HG02623 (cell line): Measurements from ENCODE around the gene ZBTB34.

Experiments
- ATAC-seq: cut with Tn5 transposase; IDR thresholded peaks from one replicate; pipeline ENCODE4 v1.9.1; 2021; ENCODE audit warnings: moderate library complexity; ENCODE audit not compliant: unreplicated experiment

ZBTB34 gene

DNA sequence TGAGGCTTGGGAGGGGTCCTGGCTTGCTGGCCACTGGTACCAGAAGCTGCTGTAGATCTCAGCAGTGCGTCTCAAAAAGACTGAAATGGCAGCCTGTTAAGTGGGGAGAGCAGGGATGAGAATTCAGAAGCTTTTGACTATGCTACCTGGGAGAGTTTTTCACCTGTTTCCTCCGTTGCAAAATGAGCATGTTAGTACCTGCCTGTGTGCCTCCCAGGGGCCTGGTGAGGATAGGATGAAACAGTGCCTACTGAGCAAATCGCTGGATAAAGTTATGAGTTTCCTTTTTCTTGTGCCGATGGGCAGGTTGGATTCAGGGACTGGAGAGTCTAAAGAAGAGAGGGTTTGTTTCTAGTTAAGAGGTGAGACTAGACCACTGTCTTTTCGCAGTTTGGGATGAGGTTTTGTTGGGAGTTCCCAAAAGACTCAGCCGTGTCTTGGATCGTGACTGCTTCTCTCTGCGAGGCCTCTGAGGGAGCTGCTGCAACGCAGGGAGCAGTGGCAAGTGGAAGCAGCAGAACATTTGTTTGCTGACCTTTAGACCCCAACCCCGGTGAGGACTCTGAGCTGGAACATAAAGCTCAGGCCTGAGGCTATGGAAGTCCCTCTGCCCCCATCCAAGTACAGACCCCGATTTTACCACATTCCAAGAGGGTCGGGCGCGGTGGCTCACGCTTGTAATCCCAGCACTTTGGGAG, 55.6 kb downstream of the ZBTB34 start:
- ATAC-seq, result no peak

DNA sequence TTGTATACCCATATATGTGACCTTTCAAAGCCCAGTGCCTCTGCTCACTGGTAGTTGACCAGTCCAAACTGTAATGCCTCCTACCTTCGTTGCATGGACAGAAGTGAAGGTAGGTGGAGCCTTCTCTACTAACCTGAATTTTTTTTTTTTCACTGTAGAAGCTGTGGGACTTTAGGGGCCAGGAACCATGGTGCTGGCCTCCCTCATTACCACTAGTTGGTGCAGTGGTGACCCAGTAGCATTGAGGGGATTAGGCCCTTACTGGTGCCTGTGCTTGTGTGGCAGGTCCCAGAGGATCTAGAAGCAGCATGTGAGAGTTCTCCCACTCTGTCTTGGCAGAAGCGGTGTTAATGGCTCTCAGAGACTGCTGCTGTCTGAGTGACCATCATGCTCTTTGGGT, 56.5 kb downstream of the ZBTB34 start:
- ATAC-seq, result no peak

DNA sequence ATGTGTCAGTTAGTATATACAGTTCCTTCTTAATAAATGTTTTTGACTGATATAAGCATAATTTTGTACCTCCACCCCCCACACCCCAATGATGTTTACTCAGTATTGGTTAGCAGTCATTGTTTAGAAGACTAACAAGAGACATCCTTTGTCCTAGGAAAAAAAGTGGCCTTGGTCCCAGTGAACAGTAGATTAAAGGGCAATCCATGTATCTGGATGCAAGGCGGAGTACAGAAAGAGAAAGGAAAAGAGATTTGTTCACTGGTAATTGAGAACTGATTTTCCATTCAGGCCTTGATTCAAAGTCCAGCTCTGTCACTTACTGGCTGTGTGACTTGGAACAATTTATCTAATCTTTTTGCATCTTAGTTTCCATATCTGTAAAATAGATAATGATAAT, 58.8 kb downstream of the ZBTB34 start:
- no peak for ATAC-seq

DNA sequence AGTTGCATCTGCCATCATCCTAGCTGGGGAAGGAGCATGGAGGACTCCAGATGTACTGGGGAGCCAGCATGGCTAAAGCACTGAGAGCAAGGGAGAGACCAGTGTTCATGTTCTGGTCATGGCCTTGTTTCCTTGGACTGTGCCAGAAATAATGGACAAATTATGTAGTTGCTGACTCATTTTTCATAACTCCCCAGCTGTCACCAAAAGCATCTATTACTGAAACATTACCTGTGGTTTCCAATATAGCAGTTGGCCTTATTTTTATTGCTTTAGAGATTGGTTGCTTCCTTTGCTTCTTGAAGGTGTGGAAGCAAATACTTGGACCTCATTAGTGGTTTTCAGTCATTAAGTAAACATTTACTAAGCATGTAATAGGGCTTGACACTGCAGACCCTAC, 65.4 kb downstream of the ZBTB34 start:
- ATAC-seq, result no peak

DNA sequence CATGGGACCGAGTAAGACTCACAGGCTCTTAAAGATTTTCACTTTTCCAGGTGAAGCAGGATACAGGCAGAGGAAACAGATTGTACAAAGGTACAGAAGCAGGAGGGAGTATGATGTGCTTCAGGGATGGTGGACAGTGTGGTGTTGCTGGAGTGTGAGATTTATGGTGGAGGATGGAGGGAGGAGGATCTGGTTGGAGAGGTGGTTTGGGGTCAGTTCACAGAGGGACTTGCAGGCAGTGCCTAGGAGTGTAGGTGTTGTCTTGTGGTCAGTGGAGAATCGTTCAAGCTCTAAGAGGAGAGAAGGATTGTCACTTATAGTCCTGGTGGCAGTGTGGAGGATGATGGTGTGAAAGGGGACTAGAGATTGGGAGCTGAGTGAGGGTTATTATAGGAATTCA, 65.9 kb downstream of the ZBTB34 start:
- no peak for ATAC-seq

DNA sequence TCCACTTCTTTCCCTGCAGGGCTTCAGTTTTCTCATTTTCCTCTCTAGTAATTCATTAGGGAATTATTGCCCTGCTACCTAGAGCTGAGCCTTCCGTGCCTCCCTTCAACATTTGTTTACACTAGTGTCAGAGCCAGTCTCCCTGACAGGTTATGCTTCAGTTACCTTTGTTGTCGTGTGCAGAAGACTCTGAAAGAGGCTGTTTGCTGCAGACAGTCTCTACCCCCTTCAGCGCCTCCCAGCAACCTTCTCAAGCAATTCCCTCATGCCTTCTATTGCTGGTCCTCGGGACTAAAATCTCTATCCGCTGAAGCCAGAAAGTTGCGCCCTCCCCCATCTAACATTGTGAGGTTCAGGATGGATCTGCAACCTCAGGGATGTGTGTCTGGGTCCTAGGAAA, 67.0 kb downstream of the ZBTB34 start:
- ATAC-seq, result no peak

DNA sequence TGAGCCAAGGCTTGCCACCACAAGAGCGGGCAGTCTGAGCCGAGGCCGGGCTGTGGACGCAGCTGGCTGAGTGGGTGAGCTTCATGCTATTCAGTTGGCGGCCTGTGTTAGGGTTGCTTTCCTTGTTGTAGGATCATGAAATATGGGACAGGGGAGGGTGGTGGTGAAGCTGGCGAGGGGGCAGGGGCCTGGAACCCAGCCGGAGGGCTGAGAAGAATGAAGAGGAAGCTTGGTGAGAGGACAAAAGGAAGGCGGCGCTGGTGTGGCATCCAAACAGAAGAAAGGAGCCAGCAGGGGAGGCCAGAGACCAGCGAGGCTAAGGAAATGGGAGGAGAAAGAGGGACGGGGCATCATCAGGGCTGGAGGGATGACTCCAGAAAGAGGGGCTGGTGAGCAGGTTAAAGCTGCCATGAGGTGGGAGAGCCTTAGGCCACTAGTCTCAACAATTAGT, 72.5 kb downstream of the ZBTB34 start:
- ATAC-seq, result no peak

DNA sequence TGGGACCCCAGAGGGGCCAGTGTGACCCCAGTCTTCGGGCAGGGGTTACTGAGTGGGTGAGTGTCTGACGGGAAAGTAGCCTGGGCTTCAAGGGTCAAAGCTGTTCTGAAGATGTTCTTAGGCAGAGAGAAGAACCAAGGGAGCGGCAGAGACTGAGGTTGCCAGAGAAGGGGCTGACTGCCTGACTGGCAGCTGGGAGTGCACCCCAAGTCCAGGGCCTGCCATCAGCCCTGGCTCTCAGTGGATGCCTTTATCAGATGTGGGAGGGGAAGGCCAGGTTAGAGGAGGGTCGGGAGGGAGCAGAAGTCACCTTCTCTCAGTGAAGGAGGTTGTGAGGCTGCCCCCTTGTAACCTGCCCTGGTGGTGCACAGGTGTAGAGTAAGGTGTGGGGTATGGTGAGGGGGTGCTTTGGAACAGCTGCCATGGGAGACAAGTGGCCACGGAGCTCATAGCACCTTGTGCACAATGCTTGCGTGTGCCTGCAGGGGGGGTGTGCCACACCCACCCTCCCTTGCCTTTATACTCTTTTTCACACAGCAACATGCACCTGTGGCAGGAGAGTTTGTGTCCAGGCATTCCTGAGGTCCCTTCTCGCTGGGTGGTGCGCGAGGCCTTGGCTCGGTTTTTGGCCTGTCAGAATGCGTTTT, 73.0 kb downstream of the ZBTB34 start:
- no peak for ATAC-seq

DNA sequence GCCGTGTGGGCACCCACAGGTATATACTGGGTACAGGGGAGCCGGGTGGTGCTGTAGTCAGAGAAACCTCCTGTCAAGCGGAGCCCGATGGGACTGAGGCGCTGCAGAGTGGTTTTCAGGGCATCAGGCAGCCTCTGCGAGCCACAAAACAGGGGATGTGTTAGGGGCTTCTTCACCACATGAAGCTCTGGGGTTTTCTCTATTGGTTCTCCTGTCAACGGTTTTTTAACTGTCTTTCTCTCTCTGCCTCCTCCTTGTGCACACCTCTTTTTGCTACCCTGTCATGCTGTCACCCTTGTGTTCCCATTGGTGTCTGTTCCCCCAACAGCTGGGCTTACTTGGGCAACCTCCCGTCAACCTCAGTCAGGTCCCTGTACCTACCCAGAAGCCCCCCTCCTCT, 74.0 kb downstream of the ZBTB34 start:
- no peak for ATAC-seq
